Tibial artery (tissue), 4 donors: ENCODE results near the gene HTR6.

Experiments used
- DNase-seq, 2 donors: peaks; one replicate each; pipeline ENCODE4 v3.0.0-alpha.2; 2019
- H3K27ac ChIP-seq, 2 donors: fragments of 200-600 bp; sonication (generic) in 1 of 2; 1 replicate in 1 of 2; 2 replicates in 1 of 2; pipeline ENCODE4 v1.5.1; 2018 to 2019; ENCODE audit warnings: mild to moderate bottlenecking in 1 of 2
- H3K27me3 ChIP-seq, 2 donors: fragments of 200-600 bp; sonication (generic) in 1 of 2; one replicate each; pipeline versions ENCODE4 v1.5.1 to v1.6.0; 2016 to 2019
- H3K36me3 ChIP-seq, 3 donors: fragments of 200-600 bp; sonication (generic) in 2 of 3; one replicate each; pipeline ENCODE4 v1.5.1; 2016 to 2019; ENCODE audit warnings: mild to moderate bottlenecking in 2 of 3
- H3K4me1 ChIP-seq, 4 donors: fragments of 200-600 bp; sonication (generic) in 2 of 4; 1 replicate in 3 of 4; 2 replicates in 1 of 4; pipeline ENCODE4 v1.5.1; 2016 to 2019
- H3K4me3 ChIP-seq, 2 donors: fragments of 200-600 bp; sonication (generic) in 1 of 2; 1 replicate in 1 of 2; 2 replicates in 1 of 2; pipeline ENCODE4 v1.5.1; 2018 to 2019; ENCODE audit warnings: mild to moderate bottlenecking in 2 of 2
- H3K9me3 ChIP-seq, 3 donors: fragments of 200-600 bp; sonication (generic) in 1 of 3; one replicate each; pipeline ENCODE4 v1.5.1; 2016 to 2019
- CTCF ChIP-seq, 2 experiments: fragments of 200-600 bp in 1 of 2; fragments of 450-650 bp in 1 of 2; IDR thresholded peaks; one replicate each; pipeline ENCODE4 v1.5.1; 2017 to 2019; ENCODE audit warnings: antibody characterized with exemption in 2 of 2, mild to moderate bottlenecking in 1 of 2, moderate library complexity in 1 of 2
- intact Hi-C: fragments of 100-400 bp; cut with DNase I; formaldehyde crosslinking; loops from one replicate; pipeline ENCODE4 v1.15.0; 2023; ENCODE audit warnings: low total_unique reads

The HTR6 gene

DNA sequence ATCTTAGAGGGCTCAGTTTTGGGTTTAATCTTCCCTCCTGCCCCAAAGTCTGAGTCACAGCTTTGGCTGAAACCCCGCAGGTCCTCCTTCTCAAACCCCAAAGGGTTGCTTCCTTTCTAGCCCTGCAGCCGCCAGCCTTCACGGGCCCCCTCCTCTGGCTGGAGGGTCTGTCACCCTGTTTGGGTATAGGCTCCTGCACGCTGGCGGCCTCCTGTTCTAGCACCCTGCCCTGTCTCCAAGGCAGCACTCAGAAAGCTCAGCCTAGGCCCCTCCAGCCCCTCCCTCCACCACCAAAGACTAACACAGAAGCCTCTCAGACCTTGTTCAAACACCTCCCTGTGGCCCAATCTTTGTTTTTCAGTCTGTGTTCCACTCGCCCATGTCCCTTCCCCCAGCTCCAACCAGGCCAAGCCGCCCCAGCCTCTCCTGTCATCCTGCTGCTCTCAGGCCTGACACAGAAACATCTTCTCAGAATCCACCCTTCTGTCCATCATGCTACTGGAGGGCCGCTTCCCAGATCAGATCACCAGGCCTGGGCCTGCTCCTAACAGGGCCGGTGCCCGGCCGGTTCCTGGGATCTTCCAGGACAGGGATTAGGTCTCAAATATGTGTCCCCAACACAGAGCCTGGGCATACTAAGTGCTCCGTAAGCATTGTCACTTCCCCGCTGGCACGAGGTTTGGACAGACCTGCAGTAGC is 35.6 kb downstream of the HTR6 start:
- Histone ChIP-seq H3K27ac (no peak overlapping the region), H3K4me1 (peaks cover 0 to 8% (median 2%) of the 10 kb centered on the region in 4 donors), H3K4me3 (no peak overlapping the region), H3K27me3 (no peaks in the 10 kb centered on the region), H3K9me3 (no peaks in the 10 kb centered on the region), H3K36me3 (peaks cover 21 to 57% (median 38%) of the 10 kb centered on the region in 3 donors)
- DNase-seq: no peak
- no peak for TF ChIP-seq CTCF (IDR thresholded peaks at IDR 0.05)
- intact Hi-C loops: no loop called here

DNA sequence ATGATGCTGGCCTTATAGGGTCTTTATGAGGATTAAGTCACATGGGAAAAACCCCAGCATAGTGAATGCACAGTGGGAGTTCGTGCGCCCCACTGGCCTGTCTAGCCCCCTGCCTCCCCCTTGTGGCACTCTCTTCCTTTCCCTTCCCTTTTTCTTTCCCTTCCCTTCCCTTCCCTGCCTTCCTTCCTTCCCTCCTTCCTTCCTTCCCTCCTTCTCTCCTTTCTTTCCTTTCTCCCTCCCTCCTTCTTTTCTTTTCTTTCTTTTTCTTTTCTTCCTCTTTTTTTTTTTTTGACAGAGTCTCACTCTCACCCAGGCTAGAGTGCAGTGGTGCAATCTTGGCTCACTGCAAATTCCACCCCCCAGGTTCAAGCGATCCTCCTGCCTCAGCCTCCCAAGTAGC is 38.6 kb downstream of the HTR6 start:
- no peaks in the 10 kb centered on the region for H3K9me3 ChIP-seq
- no peaks in the 10 kb centered on the region for H3K27me3 ChIP-seq
- intact Hi-C loops: loop anchor here (2.0 kb wide), 1 partner anchor 38 kb away; the partner anchor contains the start of gene HTR6
- TF ChIP-seq CTCF (IDR thresholded peaks at IDR 0.05): no peak
- no peak for DNase-seq
- no peak overlapping the region for H3K4me3 ChIP-seq
- H3K4me1 ChIP-seq: peaks cover 0 to 8% (median 2%) of the 10 kb centered on the region in 4 donors
- H3K27ac ChIP-seq: no peak overlapping the region
- H3K36me3 ChIP-seq: peaks cover 5 to 37% (median 13%) of the 10 kb centered on the region in 3 donors

GRCh38 chr1:19704247-19705113 is 39.8 kb downstream of the HTR6 start:
- peak; percentile 67 to 78 for DNase-seq
- TF ChIP-seq CTCF (IDR thresholded peaks at IDR 0.05): peak; percentile 84 to 91
- H3K4me1 ChIP-seq: peaks cover 0 to 8% (median 2%) of the 10 kb centered on the region in 4 donors
- no peaks in the 10 kb centered on the region for H3K27me3 ChIP-seq
- no peak overlapping the region for H3K27ac ChIP-seq
- intact Hi-C loops: no loop called here
- no peaks in the 10 kb centered on the region for H3K9me3 ChIP-seq
- no peak overlapping the region for H3K4me3 ChIP-seq
- peaks cover 5 to 30% (median 13%) of the 10 kb centered on the region in 3 donors for H3K36me3 ChIP-seq

- no peak for TF ChIP-seq CTCF (IDR thresholded peaks at IDR 0.05)
- Histone ChIP-seq H3K27me3 (no peaks in the 10 kb centered on the region), H3K4me1 (peaks cover 0 to 8% (median 2%) of the 10 kb centered on the region in 4 donors), H3K9me3 (no peaks in the 10 kb centered on the region), H3K4me3 (no peak overlapping the region), H3K27ac (no peak overlapping the region), H3K36me3 (peaks cover 4 to 27% (median 4%) of the 10 kb centered on the region in 3 donors)
- intact Hi-C loops: no loop called here
- DNase-seq: no peak
These were observed 40.8 kb downstream of the HTR6 start for GRCh38 chr1:19705464-19705863.

- no peaks in the 10 kb centered on the region for H3K9me3 ChIP-seq
- H3K27ac ChIP-seq: no peak overlapping the region
- peaks cover 0 to 28% (median 0%) of the 10 kb centered on the region in 3 donors for H3K36me3 ChIP-seq
- intact Hi-C loops: no loop called here
- no peak overlapping the region for H3K4me3 ChIP-seq
- H3K27me3 ChIP-seq: no peaks in the 10 kb centered on the region
- TF ChIP-seq CTCF (IDR thresholded peaks at IDR 0.05): no peak
- DNase-seq: no peak
- peaks cover 0 to 8% (median 2%) of the 10 kb centered on the region in 4 donors for H3K4me1 ChIP-seq
These were observed 41.5 kb downstream of the HTR6 start for GRCh38 chr1:19706136-19706535.
